ENCODE measurements around the gene ERMAP.
"Not testable (repeated sequence)": the region's sequence is repeated elsewhere in the genome, so short reads cannot be mapped to it uniquely, and the experiment has no call there.

Gene ERMAP

GRCh38 chr1:42869254-42869653 is 52.3 kb downstream of the ERMAP start:
- in situ Hi-C loops (cut with MboI; ENCODE audit: low sequenced_read_pairs) = not testable (repeated sequence)

DNA sequence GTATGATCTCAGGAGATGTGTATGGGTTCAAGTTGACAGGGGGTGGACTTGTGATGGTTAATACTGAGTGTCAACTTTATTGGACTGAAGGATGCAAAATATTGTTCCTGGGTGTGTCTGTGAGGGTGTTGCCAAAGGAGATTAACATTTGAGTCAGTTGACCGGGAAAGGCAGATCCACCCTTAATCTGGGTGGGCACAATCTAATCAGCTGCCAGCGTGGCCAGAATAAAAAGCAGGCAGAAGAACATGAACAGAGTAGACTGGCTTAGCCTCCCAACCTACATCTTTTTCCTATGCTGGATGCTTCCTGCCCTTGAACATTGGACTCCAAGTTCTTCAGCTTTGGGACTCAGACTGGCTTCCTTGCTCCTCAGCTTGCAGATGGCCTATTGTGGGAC is 52.8 kb downstream of the ERMAP start:
- in situ Hi-C loops (cut with MboI; ENCODE audit: low sequenced_read_pairs) = not testable (repeated sequence)

DNA sequence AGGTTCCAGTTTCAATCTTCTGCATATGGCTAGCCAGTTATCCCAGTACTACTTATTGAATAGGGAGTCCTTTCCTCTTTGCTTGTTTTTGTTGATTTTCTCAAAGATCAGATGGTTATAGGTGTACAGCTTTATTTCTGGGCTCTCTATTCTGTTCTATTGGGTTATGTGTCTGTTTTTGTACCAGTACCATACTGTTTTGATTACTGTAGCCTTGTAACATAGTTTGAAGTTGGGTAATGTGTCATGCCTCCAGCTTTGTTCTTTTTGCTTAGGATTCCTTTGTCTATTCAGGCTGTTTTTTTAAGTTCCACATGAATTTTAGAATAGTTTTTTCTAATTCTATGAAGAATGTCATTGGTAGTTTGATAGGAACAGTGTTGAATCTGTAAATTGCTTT is 56.2 kb downstream of the ERMAP start:
- in situ Hi-C loops (cut with MboI; ENCODE audit: low sequenced_read_pairs) = not testable (repeated sequence)

- in situ Hi-C loops (cut with MboI; ENCODE audit: low sequenced_read_pairs) = no loop called here
Measured at GRCh38 chr1:42873670-42874069, 56.7 kb downstream of the ERMAP start.

- in situ Hi-C loops (cut with MboI; ENCODE audit: low sequenced_read_pairs) = no loop called here
Measured at GRCh38 chr1:42876009-42876408, 59.1 kb downstream of the ERMAP start.

DNA sequence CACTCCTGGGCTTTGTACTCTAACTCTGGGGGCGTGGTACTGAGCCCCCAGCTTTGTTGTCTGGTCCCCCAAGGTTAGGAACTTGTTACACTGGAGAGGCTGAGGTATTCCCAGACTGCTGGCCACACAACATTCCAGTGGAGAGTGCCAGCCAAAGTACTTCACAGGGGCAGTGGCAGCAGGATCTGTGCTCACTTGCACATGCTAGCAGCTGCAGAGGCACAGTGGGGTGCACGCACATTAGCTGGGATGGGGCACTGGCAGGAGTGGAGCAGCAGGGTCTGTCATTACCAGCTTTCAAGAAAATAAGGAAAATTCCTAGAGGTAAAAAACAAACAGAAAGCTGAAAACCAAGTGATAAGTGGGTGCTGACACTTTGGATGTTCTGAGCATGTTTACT is 60.5 kb downstream of the ERMAP start:
- in situ Hi-C loops (cut with MboI; ENCODE audit: low sequenced_read_pairs) = no loop called here

DNA sequence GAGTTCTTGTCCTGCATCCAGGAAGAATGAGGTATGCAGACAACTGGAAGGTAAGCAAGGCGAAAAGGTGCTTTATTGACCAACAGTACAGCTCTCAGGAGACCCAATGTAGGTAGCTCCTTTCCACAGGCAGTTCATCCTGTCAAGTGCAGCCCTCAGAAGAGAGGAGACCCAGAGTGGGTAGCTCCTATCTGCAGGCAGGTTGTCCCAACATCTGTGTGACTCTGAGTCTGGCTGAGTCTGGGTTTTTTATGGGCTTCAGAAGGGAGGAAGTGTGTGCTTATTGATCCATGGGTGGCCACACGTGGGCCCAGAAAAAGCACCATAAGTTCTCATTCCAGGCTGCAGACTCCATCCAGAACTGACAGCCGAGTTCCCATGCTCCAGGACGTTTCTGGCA is 63.5 kb downstream of the ERMAP start:
- in situ Hi-C loops (cut with MboI; ENCODE audit: low sequenced_read_pairs) = no loop called here

- in situ Hi-C loops (cut with MboI; ENCODE audit: low sequenced_read_pairs) = no loop called here
Measured at GRCh38 chr1:42886046-42886739, 69.3 kb downstream of the ERMAP start.

- in situ Hi-C loops (cut with MboI; ENCODE audit: low sequenced_read_pairs) = no loop called here
Measured at GRCh38 chr1:42886800-42887199, 69.9 kb downstream of the ERMAP start.

DNA sequence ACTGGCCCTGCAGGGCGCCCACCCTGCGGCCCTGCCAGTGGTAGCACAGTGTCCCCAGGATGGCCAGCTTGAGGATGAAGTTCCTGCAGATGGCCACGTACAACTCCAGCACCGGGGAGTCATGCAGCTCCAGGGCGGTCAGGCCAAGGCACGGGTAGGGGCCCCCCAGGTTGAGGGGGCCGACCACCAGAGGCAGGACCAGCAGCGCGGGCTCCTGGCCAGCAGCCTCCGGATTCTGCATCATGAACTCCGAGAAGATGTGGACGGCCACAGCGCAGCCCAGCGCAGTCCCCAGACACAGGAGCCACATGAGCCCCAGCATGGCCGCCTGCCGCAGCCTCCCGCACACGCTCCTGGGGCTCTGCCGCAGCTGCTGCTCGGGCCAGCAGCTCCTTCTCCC is 70.4 kb downstream of the ERMAP start:
- in situ Hi-C loops (cut with MboI; ENCODE audit: low sequenced_read_pairs) = no loop called here

- in situ Hi-C loops (cut with MboI; ENCODE audit: low sequenced_read_pairs) = no loop called here
Measured at GRCh38 chr1:42888013-42888633, 71.2 kb downstream of the ERMAP start.

- in situ Hi-C loops (cut with MboI; ENCODE audit: low sequenced_read_pairs) = no loop called here
Measured at GRCh38 chr1:42889264-42889663, 72.3 kb downstream of the ERMAP start.

GRCh38 chr1:42891465-42892138 is 74.7 kb downstream of the ERMAP start:
- in situ Hi-C loops (cut with MboI; ENCODE audit: low sequenced_read_pairs) = no loop called here
